SH-SY5Y (cell line): ENCODE results near the gene SYPL1.

Experiments used
- GATA2 ChIP-seq: IDR thresholded peaks from 2 replicates; pipeline ENCODE4 v1.6.1; 2011; ENCODE audit warnings: mild to moderate bottlenecking, low read depth, low read length
- GATA3 ChIP-seq: IDR thresholded peaks from 2 replicates; pipeline ENCODE4 v1.6.1; 2011; ENCODE audit warnings: low read depth, mild to moderate bottlenecking, low read length, moderate library complexity

The SYPL1 gene

DNA sequence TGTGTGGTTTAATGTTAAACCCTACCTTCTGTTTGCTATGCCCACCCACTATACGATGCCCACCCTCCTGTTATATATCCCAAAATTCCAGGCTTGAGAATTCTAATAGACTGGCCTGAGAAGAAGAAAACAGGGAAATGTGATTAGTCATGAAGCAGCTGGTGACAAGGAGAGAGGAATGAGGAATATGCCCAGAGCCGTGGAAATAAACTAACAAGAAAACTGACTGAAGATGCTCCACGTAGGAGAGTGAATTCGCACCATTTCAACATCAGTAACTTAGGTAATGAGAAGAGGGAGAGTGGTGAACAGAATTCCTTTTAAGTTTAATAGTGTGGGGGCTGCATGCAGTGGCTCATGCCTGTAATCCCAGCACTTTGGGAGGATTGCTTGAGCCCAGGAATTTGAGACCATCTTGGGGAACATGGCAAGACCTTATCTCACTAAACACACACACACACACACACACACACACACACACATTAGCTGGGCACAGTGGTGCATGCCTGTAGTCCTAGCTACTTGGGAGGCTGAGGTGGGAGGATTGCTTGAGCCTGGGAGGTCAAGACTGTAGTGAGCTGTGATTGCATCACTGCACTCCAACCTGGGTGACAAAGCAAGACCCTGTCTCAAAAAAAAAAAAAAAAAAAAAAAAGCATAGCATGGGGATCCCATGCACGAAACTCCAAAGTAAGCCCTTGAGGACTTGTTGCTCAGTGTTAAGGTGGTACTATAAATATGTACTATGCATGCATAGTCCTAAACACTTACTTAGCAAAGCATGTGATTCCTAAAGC lies 16.1 kb upstream of the SYPL1 start:
- TF ChIP-seq GATA3 = no peak
- no peak for TF ChIP-seq GATA2

DNA sequence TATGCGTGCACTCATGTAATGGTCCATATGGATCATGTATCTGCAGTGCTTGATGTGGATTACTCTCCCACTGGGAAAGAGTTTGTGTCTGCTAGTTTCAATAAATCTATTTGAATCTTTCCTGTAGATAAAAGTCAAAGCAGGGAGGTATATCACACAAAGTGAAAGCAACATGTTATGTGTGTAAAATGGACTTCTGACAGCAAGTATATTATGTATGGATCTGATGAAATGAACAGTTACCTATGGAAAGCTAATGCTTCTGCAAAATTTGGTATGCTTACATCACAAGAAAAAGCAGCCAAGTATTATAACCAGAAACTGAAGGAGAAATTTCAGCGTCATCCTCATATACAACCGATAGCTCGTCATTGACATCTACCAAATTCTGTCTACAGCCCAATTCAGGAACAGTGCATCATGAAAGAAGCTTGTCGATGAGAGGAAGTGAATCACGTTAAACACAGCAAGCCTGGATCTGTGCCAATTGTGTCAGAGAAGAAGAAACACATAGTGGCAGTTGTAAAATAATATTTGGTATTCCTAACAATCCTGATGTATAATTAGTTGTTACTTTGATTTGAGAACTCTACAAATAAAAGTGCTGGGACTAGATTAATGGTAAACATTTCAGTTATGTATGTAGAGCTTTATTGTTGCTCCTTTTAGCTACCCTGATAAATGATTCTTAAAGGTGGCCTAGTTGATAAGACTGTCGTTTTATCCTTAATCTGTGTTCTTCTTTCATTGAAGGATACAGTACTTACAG lies 14.2 kb upstream of the SYPL1 start:
- no peak for TF ChIP-seq GATA3
- TF ChIP-seq GATA2 = no peak

DNA sequence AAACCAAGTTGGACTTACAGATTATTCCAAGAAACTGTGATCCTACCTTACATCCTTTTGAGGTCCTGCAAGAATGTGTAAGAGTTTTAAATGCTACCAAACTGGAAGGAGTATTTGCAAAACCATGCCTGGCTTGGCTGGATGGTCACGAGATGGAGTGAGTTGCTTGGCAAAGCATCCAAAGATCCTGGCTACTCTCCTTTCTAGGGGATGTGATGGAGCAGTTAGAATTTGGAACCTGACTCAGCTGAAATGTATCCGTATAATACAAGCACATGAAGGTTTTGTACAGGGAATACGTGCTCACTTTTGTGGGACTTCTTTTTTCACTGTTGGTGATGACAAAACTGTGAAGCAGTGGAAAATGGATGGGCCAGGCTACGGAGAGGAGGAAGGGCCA lies 13.3 kb upstream of the SYPL1 start:
- TF ChIP-seq GATA2 = no peak

DNA sequence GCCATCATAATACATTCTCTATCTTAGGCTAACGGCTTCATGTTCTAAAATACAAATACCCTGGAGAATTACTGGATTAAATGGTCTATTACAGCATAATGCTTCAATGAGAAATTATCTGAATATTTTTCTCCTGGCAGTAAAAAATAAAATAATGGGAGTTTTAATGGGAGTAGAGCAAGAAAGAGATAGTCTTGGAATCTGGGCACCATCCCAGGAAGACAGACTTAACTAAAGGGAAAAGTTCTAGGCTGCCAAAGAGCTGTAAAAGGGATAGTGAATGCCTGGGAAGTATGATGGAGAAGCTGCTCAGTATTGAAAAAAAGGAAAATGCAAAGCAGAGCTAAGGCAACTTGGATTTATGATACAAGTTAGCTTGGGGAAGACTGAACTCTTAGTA lies 12.1 kb upstream of the SYPL1 start:
- TF ChIP-seq GATA2 (no peak), GATA3 (no peak)

DNA sequence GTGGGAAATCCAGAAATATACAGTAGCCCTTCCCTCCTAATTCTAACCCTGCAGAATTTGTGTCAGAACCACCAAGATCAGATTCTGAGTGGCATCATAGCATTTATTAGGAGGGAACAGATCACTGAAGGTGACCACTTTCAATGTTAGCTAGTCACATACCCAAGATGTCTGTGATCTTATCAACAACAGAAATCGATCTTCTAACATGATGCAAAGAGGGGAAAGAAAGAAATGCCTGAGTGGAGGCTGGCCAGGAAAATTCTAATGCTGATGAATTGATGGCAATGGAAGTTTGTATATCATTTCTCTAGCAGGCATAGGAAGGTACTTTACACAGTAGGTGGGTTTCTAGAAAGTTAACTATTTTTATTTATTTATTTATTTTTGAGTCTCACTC lies 10.6 kb upstream of the SYPL1 start:
- TF ChIP-seq GATA3 = no peak
- TF ChIP-seq GATA2 = no peak

DNA sequence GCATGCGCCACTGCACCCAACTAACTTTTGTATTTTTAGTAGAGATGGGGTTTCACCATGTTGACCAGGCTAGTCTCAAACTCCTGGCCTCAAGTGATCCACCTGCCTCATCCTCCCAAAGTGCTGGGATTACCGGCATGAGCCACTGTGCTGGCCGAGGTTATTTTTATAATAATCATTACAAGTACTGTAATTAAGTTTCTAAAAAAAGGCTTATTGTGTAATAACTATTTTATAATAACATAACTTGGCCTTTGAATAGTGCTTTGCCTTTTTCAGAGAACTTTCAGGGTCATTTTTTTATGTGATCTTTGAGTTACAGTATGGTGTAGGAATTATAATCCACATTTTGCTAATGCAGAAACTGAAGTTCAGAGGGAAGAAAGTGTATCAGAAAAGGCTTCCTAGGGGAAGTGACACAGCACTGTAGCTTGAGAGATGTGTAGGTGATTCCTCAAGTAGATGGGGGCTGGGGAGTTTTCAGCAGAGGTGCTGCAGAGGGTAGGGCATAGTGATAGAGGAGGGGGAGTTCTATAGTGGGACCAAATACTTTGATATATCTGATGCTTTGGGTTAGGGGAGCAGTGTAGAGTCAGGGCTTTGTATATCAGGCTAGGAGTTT lies 9.2 kb upstream of the SYPL1 start:
- TF ChIP-seq GATA3 (no peak), GATA2 (no peak)

DNA sequence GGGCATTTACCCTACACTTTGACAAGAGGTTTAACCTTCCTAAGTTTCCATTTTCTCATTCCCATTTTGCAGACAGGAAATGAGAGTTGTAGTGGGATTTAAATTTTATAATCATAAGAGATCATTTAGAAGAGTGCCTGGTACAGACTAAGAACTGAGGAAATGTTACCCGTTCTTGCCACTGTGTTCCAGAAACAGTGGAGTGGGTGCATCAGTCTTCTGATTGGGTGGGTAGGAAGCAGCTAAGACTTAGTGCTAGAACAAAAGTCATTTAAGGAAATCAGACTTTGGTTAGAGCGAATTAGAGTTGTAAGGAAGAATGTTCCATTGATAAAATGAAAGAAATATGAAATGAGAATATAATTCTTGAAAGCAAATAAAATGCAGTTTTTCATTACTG lies 8.4 kb upstream of the SYPL1 start:
- no peak for TF ChIP-seq GATA2
- no peak for TF ChIP-seq GATA3

DNA sequence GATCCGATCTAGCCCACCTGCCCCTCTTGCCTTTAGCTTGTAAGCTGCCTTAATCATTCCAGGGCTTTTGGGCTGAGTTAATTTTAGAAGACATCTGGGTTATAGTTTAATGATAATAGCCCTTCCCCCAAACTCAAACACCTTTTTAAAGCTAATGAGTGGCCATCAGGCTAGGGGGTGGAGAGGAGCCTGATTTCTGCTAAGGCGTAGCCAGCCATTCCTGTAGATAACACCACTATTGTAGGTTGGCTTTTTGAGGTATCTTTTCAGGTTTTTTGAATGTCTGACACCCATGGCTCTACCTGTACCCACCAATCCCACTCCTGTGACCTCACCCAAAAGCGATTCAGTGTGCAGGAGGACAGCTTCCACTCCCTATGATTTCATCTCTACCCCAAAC lies 7.6 kb upstream of the SYPL1 start:
- TF ChIP-seq GATA3 (no peak), GATA2 (no peak)

DNA sequence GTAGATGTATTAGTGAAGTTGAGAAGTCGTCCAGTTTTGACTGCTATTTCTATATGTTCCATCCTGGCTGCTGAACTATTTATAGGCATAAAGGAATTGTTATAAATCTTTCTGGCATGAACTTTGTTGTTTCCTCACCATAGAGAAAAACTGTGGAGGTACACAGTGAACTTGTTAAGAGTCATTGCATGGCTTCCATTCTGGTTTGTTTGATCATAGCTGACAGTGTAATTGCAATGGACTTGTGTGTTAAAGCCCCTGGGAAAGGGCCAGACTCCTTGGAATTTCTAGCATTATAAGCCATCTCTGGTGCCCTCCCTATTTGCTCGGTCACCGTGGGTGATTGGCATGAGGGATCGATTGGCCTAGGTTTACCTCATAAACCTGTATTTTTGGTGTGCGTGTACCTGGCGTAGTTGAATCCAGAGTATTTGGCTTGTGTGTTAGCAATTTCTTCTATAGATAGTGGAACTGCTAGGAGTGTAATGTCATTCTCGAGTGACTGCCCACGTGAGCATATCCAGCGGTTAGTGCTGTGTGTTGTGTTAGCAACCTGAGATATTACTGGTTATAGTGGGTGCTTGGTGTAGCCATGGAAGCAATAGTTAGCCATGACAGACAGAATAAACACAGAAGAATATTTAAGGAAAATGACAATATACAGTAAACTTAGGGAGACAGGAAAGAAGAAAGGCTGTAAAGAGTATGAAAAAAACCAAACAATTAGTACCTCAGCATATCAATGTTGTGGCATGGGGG lies 5.9 kb upstream of the SYPL1 start:
- TF ChIP-seq GATA3 (no peak), GATA2 (no peak)

DNA sequence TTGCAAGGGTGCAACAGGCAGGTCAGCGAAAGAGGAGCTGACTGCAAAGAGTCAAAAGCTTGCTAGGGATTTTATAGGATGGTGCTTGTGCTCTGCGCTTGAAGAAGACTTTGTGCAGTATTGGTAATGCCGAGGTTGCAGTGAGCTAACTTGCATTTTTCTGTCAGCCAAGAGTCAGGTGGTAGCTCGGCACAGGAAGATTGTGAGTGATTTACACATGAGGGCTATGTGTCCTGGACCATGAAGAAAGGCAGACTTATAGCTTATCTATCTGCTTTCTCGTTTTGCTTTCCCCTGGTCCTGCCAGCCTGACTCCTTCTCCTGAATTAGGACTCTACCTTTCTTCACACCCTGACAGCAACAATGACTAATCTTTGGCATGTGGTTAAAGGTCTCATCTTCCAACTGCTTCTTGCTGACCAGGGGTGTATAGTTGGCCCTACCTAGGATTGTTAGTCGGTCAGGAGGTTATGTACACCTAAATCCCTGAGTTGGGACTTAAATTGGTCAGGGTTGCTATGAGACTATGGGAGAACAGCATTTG lies 4.1 kb upstream of the SYPL1 start:
- TF ChIP-seq GATA2 (no peak), GATA3 (no peak)

DNA sequence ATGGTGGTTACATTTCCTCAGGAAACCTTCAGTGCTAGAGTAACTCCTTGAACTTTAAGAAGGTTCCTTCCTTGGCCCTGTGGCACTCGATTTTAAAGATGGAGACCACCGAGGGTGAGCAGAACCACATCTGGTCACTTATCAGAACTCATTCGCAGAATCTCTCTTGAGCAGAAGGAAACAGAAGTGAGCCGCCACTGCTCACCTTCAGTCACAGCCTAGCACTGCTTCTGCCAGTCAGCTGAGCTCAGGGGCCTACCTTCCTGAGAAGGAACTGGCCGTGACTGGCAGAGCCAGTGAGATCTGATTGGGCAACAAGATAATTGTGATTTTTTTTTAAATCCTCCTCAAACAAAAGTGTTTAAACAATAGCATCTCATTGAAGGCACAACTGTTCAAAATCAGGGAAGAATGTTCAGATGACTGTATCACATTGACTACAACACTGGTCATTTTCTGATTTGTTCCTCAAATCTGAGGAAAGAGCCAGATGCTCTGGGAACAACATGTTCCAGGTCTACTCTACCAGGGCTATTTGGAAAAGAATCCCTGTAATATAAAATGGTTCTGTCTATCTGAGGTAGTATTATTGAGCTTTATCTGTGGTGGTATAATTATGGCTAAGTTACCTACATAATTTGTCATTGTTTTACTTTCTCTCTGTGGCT lies 2.7 kb upstream of the SYPL1 start:
- TF ChIP-seq GATA3 (no peak), GATA2 (no peak)

DNA sequence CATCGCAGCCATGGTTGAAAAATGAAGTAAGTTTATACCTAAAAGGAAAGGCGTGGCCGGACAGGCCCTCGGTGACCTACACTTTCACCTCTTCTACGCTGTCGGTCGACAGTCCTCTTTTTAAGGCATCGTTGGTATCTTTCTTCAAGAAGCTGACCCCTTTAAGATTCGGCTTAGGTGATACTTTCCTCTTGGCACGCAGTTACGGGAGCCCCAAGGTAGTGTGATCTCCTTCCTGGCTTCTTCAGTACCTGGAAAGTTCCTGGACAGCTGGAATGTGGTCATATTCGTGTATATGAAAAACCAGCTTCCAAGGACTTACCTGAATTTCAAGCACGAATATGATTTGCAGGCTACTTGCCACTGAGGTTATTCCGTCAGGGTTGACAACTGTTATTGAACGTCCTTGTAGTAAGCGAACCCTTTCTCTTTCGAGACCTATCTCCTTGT lies 885 bp upstream of the SYPL1 start:
- TF ChIP-seq GATA3 = no peak

DNA sequence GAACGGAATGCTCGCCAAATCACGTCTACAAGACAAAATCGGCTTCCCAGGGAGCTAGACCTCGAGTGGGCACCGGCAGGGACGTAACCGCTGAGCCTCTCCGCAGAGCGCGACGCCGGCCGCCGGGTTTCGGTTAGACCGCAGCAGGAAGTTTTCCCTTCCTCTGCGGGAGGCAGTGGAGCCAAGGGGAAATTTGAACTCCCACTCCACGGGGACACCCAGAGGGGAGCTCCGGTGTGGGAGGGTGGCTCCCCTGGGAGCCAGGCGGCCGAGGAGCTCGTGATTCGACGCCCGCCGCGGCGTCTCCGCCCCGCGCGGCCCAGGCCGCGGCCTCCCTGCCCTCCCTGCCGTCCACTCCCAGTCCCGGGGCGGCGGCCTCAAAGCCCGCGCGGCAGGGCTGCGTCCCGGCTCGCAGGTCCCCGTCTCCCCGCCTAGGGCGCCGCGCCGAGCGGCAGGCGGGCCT lies 426 bp downstream of the SYPL1 start:
- TF ChIP-seq GATA3 = no peak
- TF ChIP-seq GATA2 = no peak
